ENCODE results near the gene UFL1. TPM values are rescaled to one million over a fixed set of nuclear protein-coding genes. Genes with fewer than 3 reads are reported as not detected.

Gene UFL1
- total and polyA plus RNA-seq, 8 donors = 5.3 to 53.4 (median 17.7) TPM

- H3K4me1 ChIP-seq = peaks cover 12 to 35% (median 26%) of the 10 kb centered on the region in 4 donors
- 0 to 2% (median 0%) methylated on average over 8 of the region's 8 CpGs for WGBS, 5 donors
- intact Hi-C loops (cut with DNase I; ENCODE audit: low total_unique reads) = no loop called here
- TF ChIP-seq POLR2A (IDR thresholded peaks at IDR 0.05) = no peak
- TF ChIP-seq EP300 (IDR thresholded peaks at IDR 0.05) = no peak
- no peak for TF ChIP-seq CTCF (IDR thresholded peaks at IDR 0.05)
- TF ChIP-seq POLR2AphosphoS5 (IDR thresholded peaks at IDR 0.05) = no peak
- H3K27ac ChIP-seq = peak overlapping the region; percentile 92 to 99 (median 96)
- peaks cover 3 to 16% (median 13%) of the 10 kb centered on the region in 4 donors for H3K36me3 ChIP-seq
- H3K27me3 ChIP-seq = no peaks in the 10 kb centered on the region
- no peak for DNase-seq
- peak overlapping the region; percentile 65 to 73 (median 70) for H3K4me3 ChIP-seq
- H3K9me3 ChIP-seq = no peaks in the 10 kb centered on the region
Observed at GRCh38 chr6:96521306-96521643, 331 bp upstream of the UFL1 start.

GRCh38 chr6:96522465-96523009, 931 bp downstream of the UFL1 start:
- Histone ChIP-seq H3K9me3 (no peaks in the 10 kb centered on the region), H3K27me3 (no peaks in the 10 kb centered on the region), H3K36me3 (peaks cover 10 to 28% (median 25%) of the 10 kb centered on the region in 4 donors), H3K4me3 (peak overlapping the region; percentile 65 to 73 (median 70)), H3K4me1 (peaks cover 12 to 35% (median 26%) of the 10 kb centered on the region in 4 donors), H3K27ac (peak overlapping the region; percentile 92 to 99 (median 96))
- TF ChIP-seq CTCF (IDR thresholded peaks at IDR 0.05) = no peak
- no peak for TF ChIP-seq EP300 (IDR thresholded peaks at IDR 0.05)
- TF ChIP-seq POLR2A (IDR thresholded peaks at IDR 0.05) = no peak
- WGBS, 5 donors = 0 to 2% (median 1%) methylated on average over 5 of the region's 5 CpGs
- intact Hi-C loops (cut with DNase I; ENCODE audit: low total_unique reads) = no loop called here
- DNase-seq = peak in 1 of 2 donors; percentile 53

- Histone ChIP-seq H3K27me3 (no peaks in the 10 kb centered on the region), H3K4me1 (peaks cover 0 to 13% (median 9%) of the 10 kb centered on the region in 4 donors), H3K27ac (no peak overlapping the region), H3K4me3 (no peak overlapping the region), H3K36me3 (peaks cover 52 to 81% (median 77%) of the 10 kb centered on the region in 4 donors), H3K9me3 (no peaks in the 10 kb centered on the region)
- 95 to 98% (median 98%) methylated on average over 3 of the region's 3 CpGs for WGBS, 5 donors
- intact Hi-C loops (cut with DNase I; ENCODE audit: low total_unique reads) = no loop called here
- TF ChIP-seq CTCF (IDR thresholded peaks at IDR 0.05) = no peak
- no peak for TF ChIP-seq EP300 (IDR thresholded peaks at IDR 0.05)
- TF ChIP-seq POLR2A (IDR thresholded peaks at IDR 0.05) = no peak
- TF ChIP-seq POLR2AphosphoS5 (IDR thresholded peaks at IDR 0.05) = no peak
- no peak for DNase-seq
Observed at GRCh38 chr6:96528193-96528592, 6.6 kb downstream of the UFL1 start.

- Histone ChIP-seq H3K36me3 (peaks cover 42 to 75% (median 73%) of the 10 kb centered on the region in 4 donors), H3K4me3 (no peak overlapping the region), H3K4me1 (peaks cover 0 to 3% (median under 1%) of the 10 kb centered on the region in 4 donors), H3K9me3 (no peaks in the 10 kb centered on the region), H3K27me3 (no peaks in the 10 kb centered on the region), H3K27ac (no peak overlapping the region)
- intact Hi-C loops (cut with DNase I; ENCODE audit: low total_unique reads) = no loop called here
- TF ChIP-seq CTCF (IDR thresholded peaks at IDR 0.05) (no peak), EP300 (IDR thresholded peaks at IDR 0.05) (no peak)
- DNase-seq = no peak
- 53 to 86% (median 71%) methylated on average over 1 of the region's 1 CpG for whole genome bisulfite sequencing, 5 donors
Observed at GRCh38 chr6:96532399-96532798, 10.8 kb downstream of the UFL1 start.

All from stomach (tissue), 9 donors.